Measurements from ENCODE around the gene ARPC5L. TPM values are rescaled to one million over a fixed set of nuclear protein-coding genes. Genes with fewer than 3 reads are reported as not detected.
A peak's percentile ranks its signal among the peaks of the same experiment; 100 is the strongest.

The ARPC5L gene
- total RNA-seq, 1 donor, result 14.2 TPM

- TF ChIP-seq CTCF (IDR thresholded peaks at IDR 0.05; ENCODE audit: insufficient read depth, low read depth, low read length), result no peak
- peak; percentile 77 for DNase-seq (ENCODE audit: low read depth)
- peak overlapping the region; percentile 94 for H3K4me3 ChIP-seq (ENCODE audit: low read depth, low read length)
These were observed 6.9 kb downstream of the ARPC5L start for GRCh38 chr9:124868511-124869465.

GRCh38 chr9:124869466-124869985, 7.6 kb downstream of the ARPC5L start:
- peak; percentile 33 for DNase-seq (ENCODE audit: low read depth)

GRCh38 chr9:124869986-124870560, 8.1 kb downstream of the ARPC5L start:
- peak overlapping the region; percentile 94 for H3K4me3 ChIP-seq (ENCODE audit: low read depth, low read length)
- DNase-seq (ENCODE audit: low read depth), result peak; percentile 51
- TF ChIP-seq CTCF (IDR thresholded peaks at IDR 0.05; ENCODE audit: insufficient read depth, low read depth, low read length), result no peak

More at GRCh38 chr9:124869466-124869985, 7.6 kb downstream of the ARPC5L start:
- peak overlapping the region; percentile 94 for H3K4me3 ChIP-seq (ENCODE audit: low read depth, low read length)
- no peak for TF ChIP-seq CTCF (IDR thresholded peaks at IDR 0.05; ENCODE audit: insufficient read depth, low read depth, low read length)

- no peak for DNase-seq (ENCODE audit: low read depth)
- no peak for TF ChIP-seq CTCF (IDR thresholded peaks at IDR 0.05; ENCODE audit: insufficient read depth, low read depth, low read length)
- H3K4me3 ChIP-seq (ENCODE audit: low read depth, low read length), result peak overlapping the region; percentile 94
These were observed 8.8 kb downstream of the ARPC5L start for GRCh38 chr9:124870723-124871122.

- peak overlapping the region; percentile 94 for H3K4me3 ChIP-seq (ENCODE audit: low read depth, low read length)
- TF ChIP-seq CTCF (IDR thresholded peaks at IDR 0.05; ENCODE audit: insufficient read depth, low read depth, low read length), result no peak
- no peak for DNase-seq (ENCODE audit: low read depth)
These were observed 9.2 kb downstream of the ARPC5L start for GRCh38 chr9:124871156-124871561.

GRCh38 chr9:124873664-124874063, 11.7 kb downstream of the ARPC5L start:
- TF ChIP-seq CTCF (IDR thresholded peaks at IDR 0.05; ENCODE audit: insufficient read depth, low read depth, low read length), result no peak
- H3K4me3 ChIP-seq (ENCODE audit: low read depth, low read length), result no peak overlapping the region
- DNase-seq (ENCODE audit: low read depth), result no peak
